ENCODE data around the gene DOCK7.
A peak's percentile ranks its signal among the peaks of the same experiment; 100 is the strongest.

DOCK7 gene

GRCh38 chr1:62452951-62453350 lies 235.2 kb downstream of the DOCK7 start:
- DNase-seq (ENCODE audit: low read depth, low spot score), result no peak

DNA sequence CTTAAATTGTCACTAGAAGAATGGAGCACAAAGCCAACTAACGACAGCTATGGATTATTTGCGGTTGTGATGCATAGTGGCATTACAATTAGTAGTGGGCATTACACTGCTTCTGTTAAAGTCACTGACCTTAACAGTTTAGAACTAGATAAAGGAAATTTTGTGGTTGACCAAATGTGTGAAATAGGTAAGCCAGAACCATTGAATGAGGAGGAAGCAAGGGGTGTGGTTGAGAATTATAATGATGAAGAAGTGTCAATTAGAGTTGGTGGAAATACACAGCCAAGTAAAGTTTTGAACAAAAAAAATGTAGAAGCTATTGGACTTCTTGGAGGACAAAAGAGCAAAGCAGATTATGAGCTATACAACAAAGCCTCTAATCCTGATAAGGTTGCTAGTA lies 237.9 kb downstream of the DOCK7 start:
- DNase-seq (ENCODE audit: low read depth, low spot score), result no peak

GRCh38 chr1:62448221-62448933 lies 239.8 kb downstream of the DOCK7 start:
- DNase-seq (ENCODE audit: low read depth, low spot score), result no peak

- no peak for DNase-seq (ENCODE audit: low read depth, low spot score)
These were observed 243.5 kb downstream of the DOCK7 start for GRCh38 chr1:62444701-62445100.

DNA sequence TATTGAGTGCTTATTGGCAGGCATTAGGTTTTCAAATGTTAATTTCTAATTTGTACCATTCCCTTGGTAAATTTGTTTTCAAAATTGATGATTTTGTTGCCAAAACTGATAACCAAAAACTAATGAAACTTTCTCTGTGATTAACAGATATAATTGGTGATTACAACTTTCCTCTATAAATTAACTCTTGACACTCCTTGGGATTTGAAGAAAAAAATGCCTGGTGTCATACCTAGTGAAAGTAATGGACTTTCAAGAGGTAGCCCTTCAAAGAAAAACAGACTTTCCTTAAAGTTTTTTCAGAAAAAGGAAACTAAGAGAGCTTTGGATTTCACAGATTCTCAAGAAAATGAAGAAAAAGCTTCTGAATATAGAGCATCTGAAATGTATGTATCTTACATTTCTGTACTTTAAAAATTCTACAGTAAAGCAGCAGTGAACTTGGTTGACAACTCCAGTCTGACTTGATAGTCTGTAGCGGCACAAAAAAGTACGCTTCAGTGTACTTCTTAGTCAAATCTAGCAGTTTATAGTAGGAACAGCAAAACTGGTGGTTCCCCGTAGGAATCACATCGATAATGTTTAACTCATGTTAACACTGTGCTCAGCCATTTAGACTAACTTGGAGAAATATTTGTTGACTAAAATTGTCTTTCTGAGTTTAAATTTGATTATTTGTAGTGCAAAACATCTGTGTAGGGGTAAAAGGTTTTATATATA lies 248.4 kb downstream of the DOCK7 start:
- DNase-seq (ENCODE audit: low read depth, low spot score), result no peak

GRCh38 chr1:62438163-62438562 lies 250.0 kb downstream of the DOCK7 start:
- no peak for DNase-seq (ENCODE audit: low read depth, low spot score)

DNA sequence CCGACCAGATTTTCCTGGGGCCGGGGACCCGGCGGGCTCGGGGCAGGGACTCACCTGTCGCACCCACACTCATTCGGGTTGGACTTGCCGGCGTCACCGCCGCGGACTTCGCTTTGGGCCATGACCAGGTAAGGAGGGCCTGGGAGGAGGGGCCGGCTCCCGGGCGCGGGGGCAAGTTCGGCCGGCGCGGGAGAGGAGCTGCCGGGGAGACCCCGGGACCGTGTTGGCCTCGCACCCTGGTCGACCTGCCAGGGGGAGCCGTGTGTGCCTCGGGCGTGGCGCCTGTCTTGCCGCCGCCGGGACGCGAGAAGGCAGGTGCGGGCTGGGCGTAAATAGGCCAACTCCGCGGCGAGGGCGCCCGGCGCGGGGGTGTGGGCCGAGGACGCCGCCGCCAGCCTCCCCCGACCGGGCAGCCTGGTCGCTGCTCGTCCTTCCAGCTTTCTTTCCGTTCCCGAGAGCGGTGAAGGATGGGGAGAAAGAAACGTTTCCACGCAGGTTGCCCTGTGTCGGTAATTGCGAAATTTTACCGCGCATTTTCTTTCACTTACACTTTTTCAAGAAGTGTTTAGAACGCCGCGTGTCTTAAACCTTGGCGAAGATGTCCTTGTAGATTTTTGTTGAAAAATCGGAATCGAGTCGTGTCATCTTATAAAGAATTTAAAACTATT lies 250.8 kb downstream of the DOCK7 start:
- no peak for DNase-seq (ENCODE audit: low read depth, low spot score)

GRCh38 chr1:62436466-62437272 lies 251.5 kb downstream of the DOCK7 start, which contains the start of gene USP1:
Gene USP1, plus strand, starts transcription at chr1:62437049. Its CDS starts 2,819 bp downstream, at chr1:62439868.
- peak; percentile 99 for DNase-seq (ENCODE audit: low read depth, low spot score)

- no peak for DNase-seq (ENCODE audit: low read depth, low spot score)
These were observed 252.1 kb downstream of the DOCK7 start for GRCh38 chr1:62436039-62436465.

- DNase-seq (ENCODE audit: low read depth, low spot score), result no peak
These were observed 252.8 kb downstream of the DOCK7 start for GRCh38 chr1:62435231-62436038.

DNA sequence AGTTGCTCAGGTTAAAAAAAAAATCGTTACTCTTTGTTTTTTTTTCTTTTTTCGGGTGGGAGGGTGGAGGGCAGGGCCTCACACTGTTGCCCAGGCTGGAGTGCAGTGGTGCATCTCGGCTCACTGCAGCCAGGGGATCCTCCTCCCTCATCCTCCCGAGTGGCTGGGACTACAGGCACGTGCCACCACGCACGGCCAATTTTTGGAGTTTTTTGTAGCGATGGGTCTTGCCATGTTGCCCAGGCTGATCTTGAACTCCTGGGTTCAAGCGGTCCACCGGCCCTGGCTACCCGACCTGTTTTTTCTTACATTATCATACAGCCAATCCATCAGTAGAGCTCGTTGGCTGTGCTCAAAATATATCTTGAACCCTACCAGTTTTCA lies 253.6 kb downstream of the DOCK7 start:
- no peak for DNase-seq (ENCODE audit: low read depth, low spot score)

GRCh38 chr1:62433861-62434617 lies 254.1 kb downstream of the DOCK7 start:
- DNase-seq (ENCODE audit: low read depth, low spot score), result no peak

DNA sequence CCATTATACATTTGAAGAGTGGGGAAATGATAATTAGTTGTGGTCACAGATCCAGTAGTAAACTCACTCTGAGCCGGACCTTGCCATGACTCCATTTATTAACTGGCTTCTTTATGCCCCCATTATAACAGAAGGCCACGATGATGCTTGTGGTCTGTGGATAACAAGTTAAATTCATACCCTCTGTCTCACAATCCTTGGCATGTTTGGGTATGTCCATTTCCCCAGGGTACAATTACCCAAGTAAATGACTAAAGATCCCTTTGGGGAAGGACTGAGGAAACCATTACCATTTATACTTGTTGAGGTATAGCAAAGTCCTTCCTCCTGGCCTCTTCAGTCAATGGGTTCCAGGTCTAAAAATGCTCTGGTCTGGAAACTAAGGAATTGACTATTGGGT lies 258.6 kb downstream of the DOCK7 start:
- DNase-seq (ENCODE audit: low read depth, low spot score), result no peak

- DNase-seq (ENCODE audit: low read depth, low spot score), result no peak
These were observed 259.8 kb downstream of the DOCK7 start for GRCh38 chr1:62428351-62428750.

GRCh38 chr1:62426794-62427193 lies 261.4 kb downstream of the DOCK7 start:
- no peak for DNase-seq (ENCODE audit: low read depth, low spot score)

GRCh38 chr1:62426237-62426636 lies 261.9 kb downstream of the DOCK7 start:
- no peak for DNase-seq (ENCODE audit: low read depth, low spot score)

DNA sequence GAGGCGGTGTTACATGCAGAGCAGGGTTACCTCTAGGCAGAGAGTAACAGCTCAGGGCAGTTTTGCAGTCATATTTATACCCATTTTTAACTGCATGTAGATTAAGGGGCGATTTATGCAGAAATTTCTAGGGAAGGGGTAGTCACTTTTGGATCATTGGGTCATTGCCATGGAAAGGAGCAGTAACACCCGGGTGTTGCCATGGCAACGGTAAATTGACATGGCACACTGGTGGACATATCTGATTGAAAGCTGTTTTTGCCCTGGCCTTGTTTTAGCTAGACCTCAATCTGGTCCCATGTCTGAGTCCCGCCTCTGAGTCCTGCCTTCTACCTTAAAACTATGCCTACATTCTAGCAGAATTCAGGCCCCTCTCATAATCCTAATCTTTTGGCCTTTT lies 263.1 kb downstream of the DOCK7 start:
- no peak for DNase-seq (ENCODE audit: low read depth, low spot score)

DNA sequence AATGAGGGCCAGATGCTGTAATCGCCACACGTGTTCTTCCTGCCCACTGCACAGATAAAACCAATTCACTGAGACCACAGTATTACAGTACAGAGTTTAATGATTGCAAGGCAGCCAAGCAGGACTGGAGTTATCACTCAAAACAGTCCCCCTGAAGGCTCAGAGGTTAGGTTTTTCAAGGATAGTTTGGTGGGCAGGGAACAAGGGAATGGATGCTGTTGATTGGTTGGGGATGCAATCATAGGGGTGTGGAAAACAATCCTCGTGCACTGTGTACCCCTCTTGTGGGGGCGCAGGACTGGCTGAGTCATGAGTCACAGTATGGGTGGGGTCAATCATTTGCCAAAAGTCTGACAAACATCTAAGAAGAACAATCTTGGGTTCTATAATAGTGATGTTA lies 263.8 kb downstream of the DOCK7 start:
- DNase-seq (ENCODE audit: low read depth, low spot score), result no peak

DNA sequence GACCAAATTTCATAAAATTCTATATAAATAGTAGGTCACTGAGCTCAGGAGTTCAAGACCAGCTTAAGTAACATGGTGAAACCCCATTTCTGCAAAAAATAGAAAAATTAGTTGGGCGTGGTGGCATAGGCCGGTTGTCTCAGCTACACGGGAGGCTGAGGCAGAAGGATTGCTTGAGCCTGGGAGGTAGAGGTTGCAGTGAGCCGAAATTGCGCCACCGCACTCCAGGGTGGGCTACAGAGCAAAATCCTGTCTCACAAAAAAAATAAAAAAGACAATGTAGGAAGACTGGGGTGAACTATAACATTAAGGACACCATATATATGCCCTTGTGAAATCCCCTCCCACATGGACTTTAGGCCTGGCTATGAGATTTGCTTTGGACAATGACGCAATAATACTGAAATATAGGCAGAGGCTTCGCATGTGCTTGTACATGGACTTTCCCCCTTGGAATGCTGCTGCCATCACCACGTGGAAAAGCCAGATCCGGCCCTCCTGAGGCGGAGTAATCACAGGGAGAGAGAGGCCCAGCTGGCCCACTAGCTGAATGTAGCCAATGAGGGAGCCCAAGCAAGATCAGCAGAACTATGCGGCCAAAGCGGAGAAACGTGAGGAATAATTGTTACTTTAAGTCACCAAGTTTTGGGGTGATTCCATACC lies 264.5 kb downstream of the DOCK7 start:
- DNase-seq (ENCODE audit: low read depth, low spot score), result no peak

GRCh38 chr1:62420214-62420613 lies 268.0 kb downstream of the DOCK7 start:
- DNase-seq (ENCODE audit: low read depth, low spot score), result no peak

Data from brain pericyte (primary cell).